ENCODE data around the gene CHTOP.
"Not testable (repeated sequence)": the region's sequence is repeated elsewhere in the genome, so short reads cannot be mapped to it uniquely, and the experiment has no call there.

CHTOP gene

GRCh38 chr1:153638261-153638660 lies 4.4 kb downstream of the CHTOP start:
- Histone ChIP-seq H3K9me3 (ENCODE audit: severe bottlenecking) (peaks cover 5% of the 10 kb centered on the region), H3K27me3 (ENCODE audit: insufficient read depth, low read depth, severe bottlenecking) (no peaks in the 10 kb centered on the region), H3K36me3 (peaks cover 93% of the 10 kb centered on the region), H3K27ac (peak overlapping the region; percentile 99), H3K4me3 (ENCODE audit: low read depth, low read length) (peak overlapping the region; percentile 20)
- DNase-seq, result peak; percentile 94
- no peak for TF ChIP-seq CTCF (IDR thresholded peaks at IDR 0.05; ENCODE audit: low read depth, low read length)

- TF ChIP-seq CTCF (IDR thresholded peaks at IDR 0.05; ENCODE audit: low read depth, low read length), result no peak
- peaks cover 96% of the 10 kb centered on the region for H3K36me3 ChIP-seq
- DNase-seq, result no peak
- H3K9me3 ChIP-seq (ENCODE audit: severe bottlenecking), result no peaks in the 10 kb centered on the region
- H3K4me3 ChIP-seq (ENCODE audit: low read depth, low read length), result no peak overlapping the region
- H3K27me3 ChIP-seq (ENCODE audit: insufficient read depth, low read depth, severe bottlenecking), result no peaks in the 10 kb centered on the region
- H3K27ac ChIP-seq, result peak overlapping the region; percentile 99
Measured at GRCh38 chr1:153639280-153639679, 5.4 kb downstream of the CHTOP start.

GRCh38 chr1:153640213-153640612 lies 6.3 kb downstream of the CHTOP start:
- H3K4me3 ChIP-seq (ENCODE audit: low read depth, low read length); DNase-seq: not testable (repeated sequence)

GRCh38 chr1:153640861-153641260 lies 7.0 kb downstream of the CHTOP start:
- Histone ChIP-seq H3K27me3 (ENCODE audit: insufficient read depth, low read depth, severe bottlenecking) (no peaks in the 10 kb centered on the region), H3K36me3 (peaks cover 100% of the 10 kb centered on the region), H3K27ac (no peak overlapping the region), H3K4me3 (ENCODE audit: low read depth, low read length) (no peak overlapping the region), H3K9me3 (ENCODE audit: severe bottlenecking) (no peaks in the 10 kb centered on the region)
- no peak for DNase-seq
- TF ChIP-seq CTCF (IDR thresholded peaks at IDR 0.05; ENCODE audit: low read depth, low read length), result no peak

More at GRCh38 chr1:153640213-153640612, 6.3 kb downstream of the CHTOP start:
- peaks cover 100% of the 10 kb centered on the region for H3K36me3 ChIP-seq
- H3K9me3 ChIP-seq (ENCODE audit: severe bottlenecking); H3K27me3 ChIP-seq (ENCODE audit: insufficient read depth, low read depth, severe bottlenecking); H3K27ac ChIP-seq: not testable (repeated sequence)

GRCh38 chr1:153642161-153642560 lies 8.3 kb downstream of the CHTOP start:
- Histone ChIP-seq H3K36me3 (peaks cover 100% of the 10 kb centered on the region), H3K27me3 (ENCODE audit: insufficient read depth, low read depth, severe bottlenecking) (no peaks in the 10 kb centered on the region), H3K27ac (no peak overlapping the region), H3K4me3 (ENCODE audit: low read depth, low read length) (no peak overlapping the region), H3K9me3 (ENCODE audit: severe bottlenecking) (no peaks in the 10 kb centered on the region)
- DNase-seq, result no peak
- TF ChIP-seq CTCF (IDR thresholded peaks at IDR 0.05; ENCODE audit: low read depth, low read length), result no peak

GRCh38 chr1:153643100-153643499 lies 9.2 kb downstream of the CHTOP start:
- H3K27ac ChIP-seq, result no peak overlapping the region
- H3K36me3 ChIP-seq, result peaks cover 96% of the 10 kb centered on the region
- no peak for DNase-seq
- H3K27me3 ChIP-seq (ENCODE audit: insufficient read depth, low read depth, severe bottlenecking), result no peaks in the 10 kb centered on the region
- no peaks in the 10 kb centered on the region for H3K9me3 ChIP-seq (ENCODE audit: severe bottlenecking)
- H3K4me3 ChIP-seq (ENCODE audit: low read depth, low read length), result no peak overlapping the region
- TF ChIP-seq CTCF (IDR thresholded peaks at IDR 0.05; ENCODE audit: low read depth, low read length), result no peak
